GM18909 (cell line): ENCODE data around the gene SMC6.
A peak's percentile ranks its signal among the peaks of the same experiment; 100 is the strongest.

Source experiments
- ATAC-seq: cut with Tn5 transposase; IDR thresholded peaks from one replicate; pipeline ENCODE4 v1.9.1; 2021; ENCODE audit warnings: mild to moderate bottlenecking; ENCODE audit not compliant: unreplicated experiment, poor library complexity

SMC6 gene

GRCh38 chr2:17768894-17769293 lies 15.3 kb upstream of the SMC6 start:
- no peak for ATAC-seq

- ATAC-seq, result no peak
Observed at GRCh38 chr2:17765398-17765797, 11.8 kb upstream of the SMC6 start.

- ATAC-seq, result no peak
Observed at GRCh38 chr2:17763641-17764333, 10.2 kb upstream of the SMC6 start.

- no peak for ATAC-seq
Observed at GRCh38 chr2:17762451-17762850, 8.8 kb upstream of the SMC6 start.

GRCh38 chr2:17759805-17760204 lies 6.2 kb upstream of the SMC6 start:
- no peak for ATAC-seq

- ATAC-seq, result no peak
Observed at GRCh38 chr2:17758118-17758517, 4.5 kb upstream of the SMC6 start.

- no peak for ATAC-seq
Observed at GRCh38 chr2:17757321-17757720, 3.7 kb upstream of the SMC6 start.

- no peak for ATAC-seq
Observed at GRCh38 chr2:17756668-17757067, 3.1 kb upstream of the SMC6 start.

GRCh38 chr2:17754773-17755425 lies 1.3 kb upstream of the SMC6 start:
- no peak for ATAC-seq

- peak; percentile 40 for ATAC-seq
Observed at GRCh38 chr2:17752892-17753802, 463 bp downstream of the SMC6 start.

GRCh38 chr2:17752246-17752645 lies 1.4 kb downstream of the SMC6 start:
- peak; percentile 18 for ATAC-seq

GRCh38 chr2:17749753-17750438 lies 3.7 kb downstream of the SMC6 start:
- ATAC-seq, result peak; percentile 26

GRCh38 chr2:17748745-17749144 lies 4.9 kb downstream of the SMC6 start:
- ATAC-seq, result no peak

GRCh38 chr2:17747684-17748452 lies 5.7 kb downstream of the SMC6 start:
- ATAC-seq, result no peak

GRCh38 chr2:17740203-17740602 lies 13.4 kb downstream of the SMC6 start:
- no peak for ATAC-seq

- no peak for ATAC-seq
Observed at GRCh38 chr2:17736989-17737388, 16.6 kb downstream of the SMC6 start.

- no peak for ATAC-seq
Observed at GRCh38 chr2:17735864-17736263, 17.7 kb downstream of the SMC6 start.

GRCh38 chr2:17733599-17733998 lies 20.0 kb downstream of the SMC6 start:
- no peak for ATAC-seq

- no peak for ATAC-seq
Observed at GRCh38 chr2:17729880-17730279, 23.7 kb downstream of the SMC6 start.

- no peak for ATAC-seq
Observed at GRCh38 chr2:17728210-17728609, 25.4 kb downstream of the SMC6 start.
